Activated T-cell treated with anti-CD3 and anti-CD28 coated beads, Interleukin-2, amount 50 U/mL, for 24 hours (primary cell): ENCODE results near the gene PMEPA1.
A peak's percentile ranks its signal among the peaks of the same experiment; 100 is the strongest.

Experiments used
- DNase-seq: peaks from one replicate; pipeline ENCODE4 v3.0.0-alpha.2; 2020
- H3K27ac Mint-ChIP-seq: 2 replicates; pipeline ENCODE4 v1.8.0; 2020; ENCODE audit warnings: mild to moderate bottlenecking, mixed read lengths
- H3K27me3 Mint-ChIP-seq: 2 replicates; pipeline ENCODE4 v1.8.0; 2020; ENCODE audit warnings: mixed read lengths
- H3K36me3 Mint-ChIP-seq: 2 replicates; pipeline ENCODE4 v1.8.0; 2020; ENCODE audit warnings: low read depth, mixed read lengths
- H3K4me1 Mint-ChIP-seq: 2 replicates; pipeline ENCODE4 v1.8.0; 2020; ENCODE audit warnings: low read depth, mixed read lengths
- H3K4me3 Mint-ChIP-seq: 2 replicates; pipeline ENCODE4 v1.8.0; 2020; ENCODE audit warnings: mild to moderate bottlenecking, moderate library complexity, mixed read lengths
- H3K9me3 Mint-ChIP-seq: 2 replicates; pipeline ENCODE4 v1.8.0; 2020; ENCODE audit warnings: mixed read lengths

Gene PMEPA1

GRCh38 chr20:57709823-57710799, at the start of gene PMEPA1:
Gene PMEPA1, minus strand, starts transcription at chr20:57710015. Its CDS starts 433 bp downstream, at chr20:57709582.
- Mint-ChIP-seq H3K36me3 (no peaks in the 10 kb centered on the region), H3K27ac (peak within 1 kb of the TSS; percentile 85), H3K4me1 (peaks cover 39% of the 10 kb centered on the region), H3K27me3 (peaks cover 18% of the 10 kb centered on the region), H3K4me3 (peak within 1 kb of the TSS; percentile 81), H3K9me3 (no peaks in the 10 kb centered on the region)
- DNase-seq: peak; percentile 95

- H3K4me3 Mint-ChIP-seq: no peak overlapping the region
- H3K9me3 Mint-ChIP-seq: peaks cover 6% of the 10 kb centered on the region
- no peaks in the 10 kb centered on the region for H3K4me1 Mint-ChIP-seq
- no peak for DNase-seq
- H3K27ac Mint-ChIP-seq: no peak overlapping the region
- H3K27me3 Mint-ChIP-seq: peaks cover 59% of the 10 kb centered on the region
- no peaks in the 10 kb centered on the region for H3K36me3 Mint-ChIP-seq
Observed at GRCh38 chr20:57757767-57758166, 48.0 kb upstream of the PMEPA1 start.

GRCh38 chr20:57756921-57757320, 47.1 kb upstream of the PMEPA1 start:
- DNase-seq: no peak
- H3K27ac Mint-ChIP-seq: no peak overlapping the region
- H3K27me3 Mint-ChIP-seq: peaks cover 54% of the 10 kb centered on the region

GRCh38 chr20:57756213-57756612, 46.4 kb upstream of the PMEPA1 start:
- Mint-ChIP-seq H3K9me3 (peaks cover 6% of the 10 kb centered on the region), H3K27ac (no peak overlapping the region), H3K36me3 (no peaks in the 10 kb centered on the region), H3K4me1 (peaks cover 1% of the 10 kb centered on the region), H3K4me3 (no peak overlapping the region), H3K27me3 (peaks cover 57% of the 10 kb centered on the region)
- DNase-seq: no peak

More at GRCh38 chr20:57756921-57757320, 47.1 kb upstream of the PMEPA1 start:
- no peaks in the 10 kb centered on the region for H3K36me3 Mint-ChIP-seq
- no peaks in the 10 kb centered on the region for H3K4me1 Mint-ChIP-seq
- no peak overlapping the region for H3K4me3 Mint-ChIP-seq
- peaks cover 6% of the 10 kb centered on the region for H3K9me3 Mint-ChIP-seq

- DNase-seq: no peak
- H3K4me3 Mint-ChIP-seq: no peak overlapping the region
- H3K27ac Mint-ChIP-seq: no peak overlapping the region
- peaks cover 1% of the 10 kb centered on the region for H3K4me1 Mint-ChIP-seq
- peaks cover 61% of the 10 kb centered on the region for H3K27me3 Mint-ChIP-seq
- H3K36me3 Mint-ChIP-seq: no peaks in the 10 kb centered on the region
- peaks cover 6% of the 10 kb centered on the region for H3K9me3 Mint-ChIP-seq
Observed at GRCh38 chr20:57755609-57756008, 45.8 kb upstream of the PMEPA1 start.

GRCh38 chr20:57754190-57754589, 44.4 kb upstream of the PMEPA1 start:
- Mint-ChIP-seq H3K9me3 (peaks cover 6% of the 10 kb centered on the region), H3K4me1 (peaks cover 4% of the 10 kb centered on the region), H3K4me3 (no peak overlapping the region), H3K27me3 (peaks cover 65% of the 10 kb centered on the region), H3K36me3 (no peaks in the 10 kb centered on the region), H3K27ac (no peak overlapping the region)
- no peak for DNase-seq

- H3K9me3 Mint-ChIP-seq: peaks cover 6% of the 10 kb centered on the region
- no peak overlapping the region for H3K4me3 Mint-ChIP-seq
- no peak overlapping the region for H3K27ac Mint-ChIP-seq
- no peak for DNase-seq
- peaks cover 69% of the 10 kb centered on the region for H3K27me3 Mint-ChIP-seq
- H3K36me3 Mint-ChIP-seq: no peaks in the 10 kb centered on the region
- H3K4me1 Mint-ChIP-seq: peaks cover 11% of the 10 kb centered on the region
Observed at GRCh38 chr20:57753332-57754164, 43.7 kb upstream of the PMEPA1 start.

- Mint-ChIP-seq H3K27ac (no peak overlapping the region), H3K9me3 (no peaks in the 10 kb centered on the region), H3K4me3 (no peak overlapping the region), H3K4me1 (peaks cover 16% of the 10 kb centered on the region), H3K27me3 (peaks cover 77% of the 10 kb centered on the region), H3K36me3 (no peaks in the 10 kb centered on the region)
- no peak for DNase-seq
Observed at GRCh38 chr20:57751411-57751810, 41.6 kb upstream of the PMEPA1 start.

- Mint-ChIP-seq H3K9me3 (no peaks in the 10 kb centered on the region), H3K27me3 (peaks cover 69% of the 10 kb centered on the region), H3K4me3 (no peak overlapping the region), H3K27ac (no peak overlapping the region), H3K36me3 (no peaks in the 10 kb centered on the region), H3K4me1 (peaks cover 16% of the 10 kb centered on the region)
- DNase-seq: no peak
Observed at GRCh38 chr20:57749869-57750268, 40.1 kb upstream of the PMEPA1 start.

- peaks cover 16% of the 10 kb centered on the region for H3K4me1 Mint-ChIP-seq
- H3K27me3 Mint-ChIP-seq: peaks cover 66% of the 10 kb centered on the region
- H3K36me3 Mint-ChIP-seq: no peaks in the 10 kb centered on the region
- H3K9me3 Mint-ChIP-seq: no peaks in the 10 kb centered on the region
- DNase-seq: no peak
- peak overlapping the region; percentile 61 for H3K27ac Mint-ChIP-seq
- H3K4me3 Mint-ChIP-seq: peak overlapping the region; percentile 62
Observed at GRCh38 chr20:57749131-57749690, 39.4 kb upstream of the PMEPA1 start.

- no peaks in the 10 kb centered on the region for H3K36me3 Mint-ChIP-seq
Observed at GRCh38 chr20:57748601-57749130, 38.9 kb upstream of the PMEPA1 start.

GRCh38 chr20:57747861-57748481, 38.2 kb upstream of the PMEPA1 start:
- no peak for DNase-seq
- peaks cover 54% of the 10 kb centered on the region for H3K27me3 Mint-ChIP-seq
- H3K27ac Mint-ChIP-seq: no peak overlapping the region
- H3K36me3 Mint-ChIP-seq: no peaks in the 10 kb centered on the region
- peaks cover 16% of the 10 kb centered on the region for H3K4me1 Mint-ChIP-seq
- no peaks in the 10 kb centered on the region for H3K9me3 Mint-ChIP-seq
- H3K4me3 Mint-ChIP-seq: no peak overlapping the region

More at GRCh38 chr20:57748601-57749130, 38.9 kb upstream of the PMEPA1 start:
- H3K27ac Mint-ChIP-seq: peak overlapping the region; percentile 61
- no peaks in the 10 kb centered on the region for H3K9me3 Mint-ChIP-seq
- DNase-seq: peak; percentile 64
- peaks cover 60% of the 10 kb centered on the region for H3K27me3 Mint-ChIP-seq
- peaks cover 16% of the 10 kb centered on the region for H3K4me1 Mint-ChIP-seq
- H3K4me3 Mint-ChIP-seq: peak overlapping the region; percentile 62

GRCh38 chr20:57746832-57747404, 37.1 kb upstream of the PMEPA1 start:
- Mint-ChIP-seq H3K4me1 (peaks cover 16% of the 10 kb centered on the region), H3K9me3 (no peaks in the 10 kb centered on the region), H3K27ac (no peak overlapping the region), H3K36me3 (no peaks in the 10 kb centered on the region), H3K27me3 (peaks cover 57% of the 10 kb centered on the region), H3K4me3 (no peak overlapping the region)
- DNase-seq: no peak
